GM12874 (cell line): ENCODE measurements around the gene ABHD16B.

Experiments used
- CTCF ChIP-seq: IDR thresholded peaks from 2 replicates; pipeline ENCODE4 v1.5.1; 2011; ENCODE audit warnings: low read depth, mild to moderate bottlenecking, control low read depth, low read length, moderate library complexity; ENCODE audit not compliant: insufficient read depth

Gene ABHD16B

GRCh38 chr20:63844511-63844991, 16.7 kb upstream of the ABHD16B start:
- no peak for TF ChIP-seq CTCF

GRCh38 chr20:63846128-63846771, 15.0 kb upstream of the ABHD16B start:
- no peak for TF ChIP-seq CTCF

GRCh38 chr20:63846888-63847236, 14.4 kb upstream of the ABHD16B start:
- TF ChIP-seq CTCF, result no peak

- TF ChIP-seq CTCF, result no peak
These were observed 13.9 kb upstream of the ABHD16B start for GRCh38 chr20:63847237-63848002.

- TF ChIP-seq CTCF, result no peak
These were observed 13.0 kb upstream of the ABHD16B start for GRCh38 chr20:63848003-63848911.

- no peak for TF ChIP-seq CTCF
These were observed 10.4 kb upstream of the ABHD16B start for GRCh38 chr20:63850689-63851547.
